Mammary epithelial cell (primary cell): Measurements from ENCODE around the gene NEDD9.

Experiments
- EZH2 ChIP-seq: IDR thresholded peaks from 2 replicates; pipeline ENCODE4 v1.6.1; 2012; ENCODE audit warnings: low read length, inconsistent platforms, borderline replicate concordance
- TF ChIP-seq, protein P1 (sequence below), 2 donors: IDR thresholded peaks in 1 of 2; conservative IDR thresholded peaks in 1 of 2; 2 replicates each; pipeline ENCODE4 v1.5.1; 2011 to 2012; ENCODE audit warnings: inconsistent platforms in 2 of 2, low read length in 2 of 2, mild to moderate bottlenecking in 2 of 2, control low read depth in 1 of 2, low read depth in 1 of 2; ENCODE audit not compliant: insufficient read depth in 1 of 2; ENCODE audit errors: extremely low read depth in 1 of 2

GRCh38 chr6:11210386-11211138 is 21.9 kb downstream of the NEDD9 start:
- TF ChIP-seq, protein P1, sequence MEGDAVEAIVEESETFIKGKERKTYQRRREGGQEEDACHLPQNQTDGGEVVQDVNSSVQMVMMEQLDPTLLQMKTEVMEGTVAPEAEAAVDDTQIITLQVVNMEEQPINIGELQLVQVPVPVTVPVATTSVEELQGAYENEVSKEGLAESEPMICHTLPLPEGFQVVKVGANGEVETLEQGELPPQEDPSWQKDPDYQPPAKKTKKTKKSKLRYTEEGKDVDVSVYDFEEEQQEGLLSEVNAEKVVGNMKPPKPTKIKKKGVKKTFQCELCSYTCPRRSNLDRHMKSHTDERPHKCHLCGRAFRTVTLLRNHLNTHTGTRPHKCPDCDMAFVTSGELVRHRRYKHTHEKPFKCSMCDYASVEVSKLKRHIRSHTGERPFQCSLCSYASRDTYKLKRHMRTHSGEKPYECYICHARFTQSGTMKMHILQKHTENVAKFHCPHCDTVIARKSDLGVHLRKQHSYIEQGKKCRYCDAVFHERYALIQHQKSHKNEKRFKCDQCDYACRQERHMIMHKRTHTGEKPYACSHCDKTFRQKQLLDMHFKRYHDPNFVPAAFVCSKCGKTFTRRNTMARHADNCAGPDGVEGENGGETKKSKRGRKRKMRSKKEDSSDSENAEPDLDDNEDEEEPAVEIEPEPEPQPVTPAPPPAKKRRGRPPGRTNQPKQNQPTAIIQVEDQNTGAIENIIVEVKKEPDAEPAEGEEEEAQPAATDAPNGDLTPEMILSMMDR (conservative IDR thresholded peaks at IDR 0.05 in 1 of 2, IDR thresholded peaks at IDR 0.05 in 1 of 2; ENCODE audit: extremely low read depth in 1 of 2, insufficient read depth in 1 of 2, low read depth in 1 of 2, low read length in 2 of 2): no peak
- TF ChIP-seq EZH2: no peak
